Trophoblast cell (in vitro differentiated cells and primary cell): Measurements from ENCODE around the gene TRIP10.

Experiments used
- DNase-seq, 2 donors: peaks; one replicate each; pipeline ENCODE4 v3.0.0-alpha.2; 2016
- H2AFZ ChIP-seq: 2 replicates; pipeline ENCODE4 v1.6.1; 2013; ENCODE audit warnings: low read length, moderate library complexity, mild to moderate bottlenecking; ENCODE audit not compliant: insufficient read depth, poor library complexity
- H2AK5ac ChIP-seq: 2 replicates; pipeline ENCODE4 v1.6.1; 2013; ENCODE audit warnings: mild to moderate bottlenecking, low read length
- H2BK120ac ChIP-seq: 2 replicates; pipeline ENCODE4 v1.6.1; 2013; ENCODE audit warnings: low read length, mild to moderate bottlenecking, moderate library complexity; ENCODE audit not compliant: insufficient read depth, poor library complexity
- H2BK12ac ChIP-seq: 2 replicates; pipeline ENCODE4 v1.6.1; 2013; ENCODE audit warnings: mild to moderate bottlenecking, low read length, moderate library complexity
- H2BK5ac ChIP-seq: 2 replicates; pipeline ENCODE4 v1.6.1; 2013; ENCODE audit warnings: low read length, low read depth, moderate library complexity, mild to moderate bottlenecking; ENCODE audit not compliant: poor library complexity
- H3K14ac ChIP-seq: 2 replicates; pipeline ENCODE4 v1.6.1; 2013; ENCODE audit warnings: mild to moderate bottlenecking, low read length
- H3K18ac ChIP-seq: 2 replicates; pipeline ENCODE4 v1.6.1; 2013; ENCODE audit warnings: mild to moderate bottlenecking, low read length
- H3K23ac ChIP-seq: 2 replicates; pipeline ENCODE4 v1.6.1; 2013; ENCODE audit warnings: low read length
- H3K27ac ChIP-seq: 2 replicates; pipeline ENCODE4 v1.5.1; 2013; ENCODE audit warnings: low read depth, mild to moderate bottlenecking, inconsistent platforms, low read length, moderate library complexity
- H3K27me3 ChIP-seq: 2 replicates; pipeline ENCODE4 v1.6.1; 2013; ENCODE audit warnings: inconsistent platforms, mild to moderate bottlenecking, low read length, moderate library complexity; ENCODE audit not compliant: insufficient read depth
- H3K36me3 ChIP-seq, 2 experiments: 1 replicate in 1 of 2; 2 replicates in 1 of 2; pipeline ENCODE4 v1.6.1; 2013; ENCODE audit warnings: low read length in 2 of 2, mild to moderate bottlenecking in 2 of 2, moderate library complexity in 1 of 2; ENCODE audit not compliant: insufficient read depth in 2 of 2, control insufficient read depth in 1 of 2
- H3K4ac ChIP-seq: 2 replicates; pipeline ENCODE4 v1.6.1; 2013; ENCODE audit warnings: low read depth, mild to moderate bottlenecking, low read length, moderate library complexity
- H3K4me1 ChIP-seq, 2 experiments: 1 replicate in 1 of 2; 2 replicates in 1 of 2; pipeline ENCODE4 v1.6.1; 2013; ENCODE audit warnings: low read length in 2 of 2, mild to moderate bottlenecking in 2 of 2, moderate library complexity in 1 of 2; ENCODE audit not compliant: insufficient read depth in 2 of 2, control insufficient read depth in 1 of 2
- H3K4me2 ChIP-seq: 2 replicates; pipeline ENCODE4 v1.6.1; 2013; ENCODE audit warnings: inconsistent platforms, mild to moderate bottlenecking, low read length, moderate library complexity
- H3K4me3 ChIP-seq: 2 replicates; pipeline ENCODE4 v1.5.1; 2013; ENCODE audit warnings: mild to moderate bottlenecking, low read depth, low read length, inconsistent platforms
- H3K79me1 ChIP-seq: one replicate; pipeline ENCODE4 v1.6.1; 2013; ENCODE audit warnings: low read length
- H3K79me2 ChIP-seq: 2 replicates; pipeline ENCODE4 v1.6.1; 2013; ENCODE audit warnings: low read length, mild to moderate bottlenecking; ENCODE audit not compliant: control insufficient read depth, insufficient read depth, poor library complexity
- H3K9ac ChIP-seq: 2 replicates; pipeline ENCODE4 v1.6.1; 2013; ENCODE audit warnings: mild to moderate bottlenecking, low read length
- H3K9me3 ChIP-seq: 2 replicates; pipeline ENCODE4 v1.6.1; 2013; ENCODE audit warnings: low read depth, mild to moderate bottlenecking, control low read depth, inconsistent platforms, low read length; ENCODE audit not compliant: insufficient read depth
- H4K12ac ChIP-seq: 2 replicates; pipeline ENCODE4 v1.6.1; 2013; ENCODE audit warnings: low read depth, mild to moderate bottlenecking, low read length, moderate library complexity
- H4K8ac ChIP-seq: 2 replicates; pipeline ENCODE4 v1.6.1; 2013; ENCODE audit warnings: low read depth, mild to moderate bottlenecking, low read length, moderate library complexity
- H4K91ac ChIP-seq: one replicate; pipeline ENCODE4 v1.6.1; 2013; ENCODE audit warnings: low read depth, mild to moderate bottlenecking, low read length, moderate library complexity
- WGBS: extraction: QIAGEN DNeasy Blood & Tissue Kit; methylation state at CpG from one replicate; pipeline ENCODE4 v1.1.7; 2013; ENCODE audit warnings: missing lambda C conversion rate; ENCODE audit not compliant: insufficient read length, insufficient coverage; ENCODE audit errors: extremely low coverage; 5-methylcytosine and 5-hydroxymethylcytosine counted together

The TRIP10 gene

GRCh38 chr19:6723738-6724137 lies 15.7 kb upstream of the TRIP10 start:
- H2BK12ac ChIP-seq = no peak overlapping the region
- no peaks in the 10 kb centered on the region for H3K79me1 ChIP-seq
- no peaks in the 10 kb centered on the region for H3K79me2 ChIP-seq
- H3K4me2 ChIP-seq = no peak overlapping the region
- H3K4ac ChIP-seq = no peak overlapping the region
- H3K4me3 ChIP-seq = no peak overlapping the region
- H3K27me3 ChIP-seq = no peaks in the 10 kb centered on the region
- H3K36me3 ChIP-seq = no peaks in the 10 kb centered on the region
- H3K23ac ChIP-seq = no peak overlapping the region
- no peak overlapping the region for H3K18ac ChIP-seq
- peaks cover 1% of the 10 kb centered on the region for H3K9me3 ChIP-seq
- H2BK120ac ChIP-seq = no peak overlapping the region
- DNase-seq = no peak
- no peak overlapping the region for H2BK5ac ChIP-seq
- H2AFZ ChIP-seq = no peak overlapping the region
- H3K9ac ChIP-seq = no peak overlapping the region
- H4K91ac ChIP-seq = no peak overlapping the region
- H4K8ac ChIP-seq = no peak overlapping the region
- no CpG with 5 or more reads among the region's 5 CpGs for WGBS
- no peak overlapping the region for H4K12ac ChIP-seq
- H3K14ac ChIP-seq = no peak overlapping the region
- no peak overlapping the region for H3K27ac ChIP-seq
- peaks cover 2 to 5% of the 10 kb centered on the region in 2 experiments for H3K4me1 ChIP-seq
- H2AK5ac ChIP-seq = no peak overlapping the region

DNA sequence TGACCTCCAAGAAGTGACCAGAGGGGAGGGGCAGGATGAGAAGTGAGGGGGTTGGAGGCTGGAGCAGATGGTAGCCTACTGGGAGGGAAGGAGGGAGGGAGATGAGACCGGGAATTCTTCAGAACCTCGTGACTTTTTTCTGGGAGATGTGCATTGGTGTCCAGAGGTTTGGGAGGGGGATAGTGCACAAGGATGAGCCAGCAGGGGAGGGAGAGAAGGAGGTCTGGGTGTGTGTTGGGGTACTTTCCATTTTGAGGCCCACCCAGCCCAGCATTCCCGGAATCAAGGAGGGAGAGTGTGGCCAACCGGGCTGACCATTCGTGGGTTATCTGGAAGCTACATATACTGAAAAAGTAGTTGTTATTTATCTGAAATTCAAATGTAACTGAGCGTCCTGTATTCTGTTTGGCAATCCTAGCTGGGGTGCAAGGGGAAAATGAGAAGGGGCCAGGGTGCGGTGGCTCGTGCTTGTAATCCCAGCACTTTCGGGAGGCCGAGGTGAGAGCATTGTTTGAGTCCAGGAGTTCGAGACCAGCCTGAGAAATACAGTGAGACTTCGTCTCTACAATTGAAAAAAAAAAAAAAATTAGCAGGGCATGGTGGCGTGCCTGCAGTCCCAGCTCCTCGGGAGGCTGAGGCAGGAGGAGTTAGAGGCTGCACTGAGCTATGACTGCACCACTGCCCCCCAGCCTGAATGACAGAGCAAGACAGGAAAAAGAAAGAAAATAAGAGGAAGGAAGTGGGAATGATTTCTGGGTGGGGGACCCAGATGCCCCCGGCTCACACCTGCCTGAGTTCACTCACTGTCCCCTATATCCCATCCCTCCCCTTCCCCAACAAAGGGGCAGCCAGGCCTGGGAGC lies 14.6 kb upstream of the TRIP10 start:
- Histone ChIP-seq H2AFZ (no peak overlapping the region), H3K23ac (no peak overlapping the region), H3K27ac (no peak overlapping the region), H3K4ac (no peak overlapping the region), H2BK120ac (no peak overlapping the region), H3K18ac (no peak overlapping the region), H3K4me1 (peaks cover 2 to 5% of the 10 kb centered on the region in 2 experiments), H3K14ac (no peak overlapping the region), H4K8ac (no peak overlapping the region), H3K79me2 (no peaks in the 10 kb centered on the region), H3K36me3 (peaks cover 0 to 5% of the 10 kb centered on the region in 2 experiments), H2BK12ac (peak overlapping the region; percentile 44), H3K9ac (no peak overlapping the region), H4K12ac (no peak overlapping the region), H2BK5ac (no peak overlapping the region), H3K4me3 (no peak overlapping the region), H3K27me3 (no peaks in the 10 kb centered on the region), H3K4me2 (no peak overlapping the region), H3K9me3 (peaks cover 1% of the 10 kb centered on the region), H2AK5ac (peak overlapping the region; percentile 72), H4K91ac (peak overlapping the region; percentile 19), H3K79me1 (no peaks in the 10 kb centered on the region)
- DNase-seq = no peak
- WGBS = no CpG with 5 or more reads among the region's 15 CpGs

GRCh38 chr19:6725513-6726231 lies 13.8 kb upstream of the TRIP10 start:
- Histone ChIP-seq H3K27ac (no peak overlapping the region), H3K14ac (no peak overlapping the region), H3K27me3 (no peaks in the 10 kb centered on the region), H3K4me2 (no peak overlapping the region), H2BK5ac (no peak overlapping the region), H3K9me3 (peaks cover 1% of the 10 kb centered on the region), H3K9ac (no peak overlapping the region), H3K4me3 (no peak overlapping the region), H4K12ac (no peak overlapping the region), H3K18ac (no peak overlapping the region), H4K8ac (no peak overlapping the region), H2AFZ (no peak overlapping the region), H3K4me1 (peaks cover 2 to 5% of the 10 kb centered on the region in 2 experiments), H3K36me3 (peaks cover 0 to 5% of the 10 kb centered on the region in 2 experiments), H3K79me2 (no peaks in the 10 kb centered on the region), H3K4ac (no peak overlapping the region), H2BK12ac (peak overlapping the region; percentile 44), H4K91ac (no peak overlapping the region), H2BK120ac (no peak overlapping the region), H3K23ac (no peak overlapping the region), H2AK5ac (no peak overlapping the region), H3K79me1 (no peaks in the 10 kb centered on the region)
- no peak for DNase-seq
- no CpG with 5 or more reads among the region's 16 CpGs for WGBS

DNA sequence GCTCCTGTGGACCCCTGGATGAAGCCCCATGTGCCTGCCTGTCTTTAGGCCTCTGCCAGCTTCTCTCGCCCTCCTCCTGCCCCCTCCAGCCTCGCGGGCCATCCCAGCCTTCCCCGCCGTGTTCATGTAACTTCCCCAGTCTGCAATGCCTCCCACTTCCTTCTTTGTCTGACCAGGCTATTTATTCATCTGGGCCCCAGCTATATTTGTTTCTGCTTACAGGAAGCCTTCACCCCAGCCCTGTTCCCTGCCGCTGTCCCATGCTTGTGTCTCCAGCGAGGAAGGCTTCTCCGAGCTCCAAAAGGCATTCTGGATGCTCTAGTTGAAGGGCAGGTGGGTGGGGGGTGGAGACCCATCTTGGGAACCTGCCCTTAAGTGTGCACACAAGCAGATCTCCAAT lies 11.1 kb upstream of the TRIP10 start:
- Histone ChIP-seq H2BK5ac (no peak overlapping the region), H3K4ac (no peak overlapping the region), H2BK120ac (no peak overlapping the region), H3K9ac (no peak overlapping the region), H3K27me3 (no peaks in the 10 kb centered on the region), H2AFZ (no peak overlapping the region), H3K4me3 (no peak overlapping the region), H3K27ac (no peak overlapping the region), H2BK12ac (no peak overlapping the region), H4K91ac (no peak overlapping the region), H3K14ac (no peak overlapping the region), H3K23ac (no peak overlapping the region), H2AK5ac (no peak overlapping the region), H3K79me2 (no peaks in the 10 kb centered on the region), H3K36me3 (peaks cover 20 to 25% of the 10 kb centered on the region in 2 experiments), H3K9me3 (peaks cover 3% of the 10 kb centered on the region), H3K79me1 (no peaks in the 10 kb centered on the region), H3K18ac (no peak overlapping the region), H3K4me2 (no peak overlapping the region), H3K4me1 (peaks cover 0 to 3% of the 10 kb centered on the region in 2 experiments), H4K8ac (no peak overlapping the region), H4K12ac (no peak overlapping the region)
- no peak for DNase-seq
- no CpG with 5 or more reads among the region's 8 CpGs for WGBS
